SK-N-SH treated with all-trans-retinoic acid at 6 μM for 48 hours (cell line): ENCODE data around the gene STARD5.

Experiments
- ATAC-seq: fragments of 200-7000 bp; cut with Tn5 transposase; 3 replicates; pipeline ENCODE4 v1.9.1; 2020; ENCODE audit warnings: mild to moderate bottlenecking, moderate library complexity
- ARNTL ChIP-seq: fragments of 450-650 bp; formaldehyde crosslinking; IDR thresholded peaks from 2 replicates; pipeline ENCODE4 v1.5.0; 2020; ENCODE audit warnings: low read depth, mild to moderate bottlenecking, moderate library complexity, borderline replicate concordance
- BACH2 ChIP-seq: fragments of 250-450 bp; sonication (Bioruptor Pico); IDR thresholded peaks from 2 replicates; pipeline ENCODE4 v1.9.0; 2021; ENCODE audit warnings: mild to moderate bottlenecking, borderline replicate concordance
- CREB5 ChIP-seq: fragments of 250-450 bp; sonication (Bioruptor Pico); IDR thresholded peaks from 2 replicates; pipeline ENCODE4 v1.5.1; 2020; ENCODE audit warnings: low read depth, mild to moderate bottlenecking, moderate library complexity
- CSDC2 ChIP-seq: fragments of 250-450 bp; sonication (Bioruptor Pico); IDR thresholded peaks from 2 replicates; pipeline ENCODE4 v1.5.0; 2020; ENCODE audit warnings: mild to moderate bottlenecking, moderate library complexity
- CSRNP3 ChIP-seq: fragments of 250-450 bp; sonication (Bioruptor Pico); IDR thresholded peaks from 2 replicates; pipeline ENCODE4 v1.5.1; 2021; ENCODE audit warnings: mild to moderate bottlenecking, moderate library complexity
- ESRRG ChIP-seq: fragments of 250-450 bp; sonication (Bioruptor Pico); IDR thresholded peaks from 2 replicates; pipeline ENCODE4 v1.6.1; 2021; ENCODE audit warnings: mild to moderate bottlenecking
- GLIS3 ChIP-seq: fragments of 250-450 bp; sonication (Bioruptor Pico); IDR thresholded peaks from 2 replicates; pipeline ENCODE4 v1.5.0; 2020; ENCODE audit warnings: mild to moderate bottlenecking, moderate library complexity
- ISL1 ChIP-seq: fragments of 250-450 bp; sonication (Bioruptor Pico); IDR thresholded peaks from 2 replicates; pipeline ENCODE4 v2.1.2; 2022; ENCODE audit warnings: mild to moderate bottlenecking, moderate library complexity
- OSR1 ChIP-seq: fragments of 250-450 bp; sonication (Bioruptor Pico); IDR thresholded peaks from 2 replicates; pipeline ENCODE4 v1.8.0; 2022; ENCODE audit warnings: moderate library complexity, mild to moderate bottlenecking, inconsistent platforms
- PATZ1 ChIP-seq: fragments of 250-450 bp; sonication (Bioruptor Pico); IDR thresholded peaks from 2 replicates; pipeline ENCODE4 v1.8.0; 2020; ENCODE audit warnings: mild to moderate bottlenecking, moderate library complexity, borderline replicate concordance
- POU6F1 ChIP-seq: fragments of 250-450 bp; sonication (Bioruptor Pico); IDR thresholded peaks from 2 replicates; pipeline ENCODE4 v1.8.0; 2021; ENCODE audit warnings: low read depth, mild to moderate bottlenecking, moderate library complexity, borderline replicate concordance
- PPARA ChIP-seq: fragments of 250-450 bp; sonication (Bioruptor Pico); IDR thresholded peaks from 2 replicates; pipeline ENCODE4 v1.5.0; 2020; ENCODE audit warnings: mild to moderate bottlenecking, borderline replicate concordance
- RARB ChIP-seq: fragments of 250-450 bp; sonication (Bioruptor Pico); IDR thresholded peaks from 2 replicates; pipeline ENCODE4 v1.8.0; 2021; ENCODE audit warnings: mild to moderate bottlenecking, moderate library complexity
- TCF4 ChIP-seq: fragments of 250-450 bp; sonication (Bioruptor Pico); IDR thresholded peaks from 2 replicates; pipeline ENCODE4 v1.8.0; 2021; ENCODE audit warnings: mild to moderate bottlenecking, moderate library complexity, borderline replicate concordance
- TOX ChIP-seq: fragments of 250-450 bp; sonication (Bioruptor Pico); IDR thresholded peaks from 2 replicates; pipeline ENCODE4 v1.8.0; 2021; ENCODE audit warnings: mild to moderate bottlenecking, moderate library complexity, borderline replicate concordance
- TSHZ2 ChIP-seq: fragments of 250-450 bp; sonication (Bioruptor Pico); IDR thresholded peaks from 2 replicates; pipeline ENCODE4 v1.5.0; 2020; ENCODE audit warnings: mild to moderate bottlenecking, moderate library complexity
- ZFP30 ChIP-seq: fragments of 450-650 bp; formaldehyde crosslinking; IDR thresholded peaks from 2 replicates; pipeline ENCODE4 v1.5.0; 2022; ENCODE audit warnings: mild to moderate bottlenecking, moderate library complexity
- ZNF565 ChIP-seq: fragments of 450-650 bp; formaldehyde crosslinking; conservative IDR thresholded peaks from 2 replicates; pipeline ENCODE4 v1.5.0; 2020; ENCODE audit warnings: low read depth, mild to moderate bottlenecking, moderate library complexity
- ZNF70 ChIP-seq: fragments of 450-650 bp; formaldehyde crosslinking; IDR thresholded peaks from 2 replicates; pipeline ENCODE4 v1.5.0; 2020; ENCODE audit warnings: mild to moderate bottlenecking, moderate library complexity
- ZNF8 ChIP-seq: fragments of 450-650 bp; formaldehyde crosslinking; IDR thresholded peaks from 2 replicates; pipeline ENCODE4 v1.5.0; 2020; ENCODE audit warnings: mild to moderate bottlenecking, moderate library complexity

STARD5 gene

GRCh38 chr15:81337241-81337640 is 13.3 kb upstream of the STARD5 start (continued):
- TF ChIP-seq ZNF70 (CRISPR knock-in tag): no peak
- TF ChIP-seq ZFP30 (CRISPR knock-in tag): no peak
- no peak for TF ChIP-seq POU6F1 (CRISPR knock-in tag)
- TF ChIP-seq CSDC2 (CRISPR knock-in tag): no peak
- no peak for TF ChIP-seq TOX (CRISPR knock-in tag)
- TF ChIP-seq TSHZ2 (CRISPR knock-in tag): no peak
- no peak for TF ChIP-seq RARB (CRISPR knock-in tag)
- no peak for TF ChIP-seq ISL1

GRCh38 chr15:81336568-81336967 is 12.6 kb upstream of the STARD5 start:
- TF ChIP-seq PPARA (CRISPR knock-in tag): no peak
- no peak for TF ChIP-seq GLIS3
- TF ChIP-seq ZNF70 (CRISPR knock-in tag): no peak
- TF ChIP-seq ISL1: no peak
- no peak for TF ChIP-seq ZFP30 (CRISPR knock-in tag)
- TF ChIP-seq CREB5 (CRISPR knock-in tag): no peak
- TF ChIP-seq TOX (CRISPR knock-in tag): no peak
- no peak for TF ChIP-seq BACH2 (CRISPR knock-in tag)
- no peak for TF ChIP-seq CSRNP3 (CRISPR knock-in tag)
- TF ChIP-seq, all 23 proteins: peak for 0
- ATAC-seq: peak; percentile 57

GRCh38 chr15:81335631-81336030 is 11.7 kb upstream of the STARD5 start:
- no peak for ATAC-seq
- TF ChIP-seq ARNTL (CRISPR knock-in tag) (no peak), GLIS3 (no peak), ZNF70 (CRISPR knock-in tag) (no peak), OSR1 (CRISPR knock-in tag) (no peak), ZFP30 (CRISPR knock-in tag) (no peak), TSHZ2 (CRISPR knock-in tag) (no peak), TCF4 (no peak)

GRCh38 chr15:81334768-81335435 is 11.0 kb upstream of the STARD5 start:
- no peak for ATAC-seq
- TF ChIP-seq OSR1 (CRISPR knock-in tag): no peak
- no peak for TF ChIP-seq ISL1
- no peak for TF ChIP-seq ZNF565
- TF ChIP-seq ZNF8 (CRISPR knock-in tag): no peak
- no peak for TF ChIP-seq PATZ1 (CRISPR knock-in tag)
- TF ChIP-seq RARB (CRISPR knock-in tag): no peak
- TF ChIP-seq ESRRG: no peak
- TF ChIP-seq TSHZ2 (CRISPR knock-in tag): no peak
